HepG2 (cell line): ENCODE results near the gene PIP5KL1. TPM values are rescaled to one million over a fixed set of nuclear protein-coding genes. Genes with fewer than 3 reads are reported as not detected.

ENCODE experiments used
- EP300 ChIP-seq, 3 experiments: sonication (generic) in 1 of 3; formaldehyde crosslinking in 1 of 3; IDR thresholded peaks; 2 replicates each; pipeline versions ENCODE4 v1.5.1 to v1.6.1; 2011 to 2020; ENCODE audit warnings: low read depth in 2 of 3, low read length in 2 of 3, borderline replicate concordance in 1 of 3, improper control_type of control experiment in 1 of 3, mild to moderate bottlenecking in 1 of 3, missing genetic modification reagents in 1 of 3, moderate library complexity in 1 of 3
- FOXA3 ChIP-seq: IDR thresholded peaks from 2 replicates; pipeline ENCODE4 v1.6.1; 2016; ENCODE audit warnings: missing genetic modification reagents, missing compliant biosample characterization
- GATA4 ChIP-seq: sonication (generic); IDR thresholded peaks from 2 replicates; pipeline ENCODE4 v1.6.1; 2016; ENCODE audit warnings: antibody characterized with exemption, low read depth, borderline replicate concordance
- HNF4G ChIP-seq, 2 experiments: sonication (generic) in 1 of 2; formaldehyde crosslinking in 1 of 2; IDR thresholded peaks; 2 replicates each; pipeline versions ENCODE4 v1.4.0 to v1.6.1; 2011 to 2020; ENCODE audit warnings: borderline replicate concordance in 2 of 2, low read depth in 2 of 2, mild to moderate bottlenecking in 2 of 2, low read length in 1 of 2, missing genetic modification reagents in 1 of 2, moderate library complexity in 1 of 2
- KLF16 ChIP-seq, 2 experiments: sonication (generic) in 1 of 2; formaldehyde crosslinking in 1 of 2; IDR thresholded peaks; 2 replicates each; pipeline versions ENCODE4 v1.6.1 to v1.8.0; 2016 to 2023; ENCODE audit warnings: missing genetic modification reagents in 2 of 2, missing compliant biosample characterization in 1 of 2
- MLX ChIP-seq: IDR thresholded peaks from 2 replicates; pipeline ENCODE4 v1.6.1; 2016
- MXI1 ChIP-seq: IDR thresholded peaks from 3 replicates; pipeline ENCODE4 v1.6.1; 2012; ENCODE audit warnings: low read depth, low read length, inconsistent platforms, borderline replicate concordance
- NONO ChIP-seq, 2 experiments: fragments of 450-650 bp in 1 of 2; sonication (generic) in 1 of 2; formaldehyde crosslinking in 1 of 2; IDR thresholded peaks in 1 of 2; conservative IDR thresholded peaks in 1 of 2; 2 replicates each; pipeline versions ENCODE4 v1.6.1 to v1.8.0; 2017 to 2022; ENCODE audit warnings: mild to moderate bottlenecking in 1 of 2, missing genetic modification reagents in 1 of 2, moderate library complexity in 1 of 2
- PHF8 ChIP-seq: sonication (generic); formaldehyde crosslinking; IDR thresholded peaks from 2 replicates; pipeline ENCODE4 v1.5.0; 2020; ENCODE audit warnings: missing genetic modification reagents
- SATB2 ChIP-seq: sonication (generic); formaldehyde crosslinking; IDR thresholded peaks from 2 replicates; pipeline ENCODE4 v1.5.0; 2020; ENCODE audit warnings: missing genetic modification reagents
- SMAD3 ChIP-seq: sonication (generic); formaldehyde crosslinking; IDR thresholded peaks from 2 replicates; pipeline ENCODE4 v1.4.0; 2020; ENCODE audit warnings: missing genetic modification reagents
- SP140L ChIP-seq: sonication (generic); formaldehyde crosslinking; IDR thresholded peaks from 2 replicates; pipeline ENCODE4 v1.4.0; 2020; ENCODE audit warnings: missing genetic modification reagents, borderline replicate concordance
- TCF12 ChIP-seq, 2 experiments: fragments of 450-650 bp in 1 of 2; sonication (generic) in 1 of 2; formaldehyde crosslinking in 1 of 2; IDR thresholded peaks; 2 replicates each; pipeline versions ENCODE4 v1.6.1 to v1.8.0; 2017 to 2022; ENCODE audit warnings: antibody characterized with exemption in 1 of 2, mild to moderate bottlenecking in 1 of 2, missing genetic modification reagents in 1 of 2, moderate library complexity in 1 of 2
- ZFP36L1 ChIP-seq: sonication (generic); formaldehyde crosslinking; IDR thresholded peaks from 2 replicates; pipeline ENCODE4 v1.8.0; 2022; ENCODE audit warnings: mild to moderate bottlenecking, missing genetic modification reagents, moderate library complexity
- ZNF142 ChIP-seq: sonication (generic); formaldehyde crosslinking; IDR thresholded peaks from 2 replicates; pipeline ENCODE4 v1.4.0; 2020; ENCODE audit warnings: missing genetic modification reagents
- ZNF607 ChIP-seq: sonication (generic); formaldehyde crosslinking; IDR thresholded peaks from 2 replicates; pipeline ENCODE4 v1.5.1; 2020; ENCODE audit warnings: missing genetic modification reagents, mild to moderate bottlenecking, borderline replicate concordance
- polyA plus RNA-seq, 8 experiments: library from polyadenylated mRNA; depleted of rRNA in 3 of 8; stranded (reverse) in 7 of 8; unstranded in 1 of 8; fragments of >200 nt; fragmentation: Illumina TruSeq in 4 of 8; extraction: Trizol in 4 of 8; gene quantifications; 2 replicates each; pipeline versions ENCODE4 v1.2.1 to v1.2.3, GENCODE V29; 2011 to 2016; ENCODE audit warnings: low read depth in 4 of 8, missing spikeins in 1 of 8, mixed read lengths in 1 of 8; ENCODE audit not compliant: insufficient read depth in 1 of 8
- total RNA-seq, 5 experiments: library from RNA; depleted of rRNA; stranded (reverse); fragments of >200 nt; fragmentation: Illumina TruSeq; extraction: Trizol; gene quantifications; 2 replicates each; pipeline ENCODE4 v1.2.3, GENCODE V29; 2016; ENCODE audit warnings: low read depth in 1 of 5
- TF ChIP-seq, protein P1 (sequence below): sonication (generic); formaldehyde crosslinking; IDR thresholded peaks from 2 replicates; pipeline ENCODE4 v1.8.1; 2023; ENCODE audit warnings: mild to moderate bottlenecking, inconsistent platforms, moderate library complexity, missing genetic modification reagents, borderline replicate concordance
- TF ChIP-seq, protein P2 (sequence below): sonication (generic); formaldehyde crosslinking; IDR thresholded peaks from 2 replicates; pipeline ENCODE4 v1.4.0; 2020; ENCODE audit warnings: mild to moderate bottlenecking, missing genetic modification reagents

The PIP5KL1 gene
- total and polyA plus RNA-seq, 2 of the 13 experiments (the other 11 are each of a cell fraction or from before 2014, with no cell fraction given) = 0.20 to 0.49 TPM

DNA sequence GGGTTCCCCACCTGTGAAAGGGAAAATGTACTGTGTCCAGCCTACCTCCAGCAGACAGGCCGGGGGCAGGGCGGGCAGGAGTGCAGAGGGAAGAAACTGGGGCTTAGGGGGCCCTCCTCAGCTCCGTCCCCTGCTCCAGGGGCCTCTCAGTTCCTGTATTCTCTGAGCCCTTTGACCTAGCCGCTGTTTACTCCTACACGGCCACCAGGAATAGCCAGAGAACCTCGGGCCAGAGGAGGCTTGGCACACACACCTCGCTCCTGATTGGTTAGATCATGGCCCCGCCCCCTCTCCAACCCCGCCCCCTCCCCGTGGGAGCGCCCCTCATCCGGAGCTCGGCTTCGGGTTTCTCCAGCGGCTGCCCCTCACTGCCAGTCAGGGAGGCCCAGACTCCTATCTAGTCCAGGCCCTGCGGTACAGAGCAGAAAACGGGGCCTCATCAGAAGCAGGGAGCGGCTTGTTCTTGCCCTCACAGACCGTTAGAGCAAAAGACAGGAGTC, 33.3 kb downstream of the PIP5KL1 start (continued):
- TF ChIP-seq SATB2 (CRISPR knock-in tag) (no peak), HNF4G (IDR thresholded peaks at IDR 0.05; ENCODE audit: borderline replicate concordance, low read depth, low read length) (peak; percentile 80), HNF4G (CRISPR knock-in tag; IDR thresholded peaks at IDR 0.05; ENCODE audit: borderline replicate concordance, low read depth) (no peak), MXI1 (peak; percentile 55; the same call in 1 of the 3 replicates), KLF16 (CRISPR knock-in tag; IDR thresholded peaks at IDR 0.05) (no peak; a peak in 1 of 4 replicates), ZNF607 (CRISPR knock-in tag) (no peak), SP140L (CRISPR knock-in tag) (no peak), ZFP36L1 (CRISPR knock-in tag) (0 out of 2 replicates have a peak, but pooled peaks have one; percentile 35), FOXA3 (CRISPR knock-in tag) (peak; percentile 87), SMAD3 (peak; percentile 86; the same call in 1 of the 2 replicates), EP300 (IDR thresholded peaks at IDR 0.05; ENCODE audit: low read depth in 2 of 2, low read length in 2 of 2) (peak in 1 of 2 experiments; percentile 79; a peak in 2 of 4 replicates), EP300 (CRISPR knock-in tag; IDR thresholded peaks at IDR 0.05; ENCODE audit: borderline replicate concordance) (peak; percentile 62; the same call in 1 of the 2 replicates), PHF8 (CRISPR knock-in tag) (peak; percentile 23; the same call in 1 of the 2 replicates), MLX (0 out of 2 replicates have a peak, but pooled peaks have one; percentile 43), NONO (IDR thresholded peaks at IDR 0.05) (no peak), NONO (CRISPR knock-in tag; conservative IDR thresholded peaks at IDR 0.05) (no peak), TCF12 (IDR thresholded peaks at IDR 0.05) (no peak), TCF12 (CRISPR knock-in tag; IDR thresholded peaks at IDR 0.05) (0 out of 2 replicates have a peak, but pooled peaks have one; percentile 42), GATA4 (0 out of 2 replicates have a peak, but pooled peaks have one; percentile 34), ZNF142 (CRISPR knock-in tag) (no peak)
- TF ChIP-seq, protein P1, sequence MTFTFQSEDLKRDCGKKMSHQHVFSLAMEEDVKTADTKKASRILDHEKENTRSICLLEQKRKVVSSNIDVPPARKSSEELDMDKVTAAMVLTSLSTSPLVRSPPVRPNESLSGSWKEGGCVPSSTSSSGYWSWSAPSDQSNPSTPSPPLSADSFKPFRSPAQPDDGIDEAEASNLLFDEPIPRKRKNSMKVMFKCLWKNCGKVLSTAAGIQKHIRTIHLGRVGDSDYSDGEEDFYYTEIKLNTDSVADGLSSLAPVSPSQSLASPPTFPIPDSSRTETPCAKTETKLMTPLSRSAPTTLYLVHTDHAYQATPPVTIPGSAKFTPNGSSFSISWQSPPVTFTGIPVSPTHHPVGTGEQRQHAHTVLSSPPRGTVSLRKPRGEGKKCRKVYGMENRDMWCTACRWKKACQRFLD = no peak
- TF ChIP-seq, protein P2, sequence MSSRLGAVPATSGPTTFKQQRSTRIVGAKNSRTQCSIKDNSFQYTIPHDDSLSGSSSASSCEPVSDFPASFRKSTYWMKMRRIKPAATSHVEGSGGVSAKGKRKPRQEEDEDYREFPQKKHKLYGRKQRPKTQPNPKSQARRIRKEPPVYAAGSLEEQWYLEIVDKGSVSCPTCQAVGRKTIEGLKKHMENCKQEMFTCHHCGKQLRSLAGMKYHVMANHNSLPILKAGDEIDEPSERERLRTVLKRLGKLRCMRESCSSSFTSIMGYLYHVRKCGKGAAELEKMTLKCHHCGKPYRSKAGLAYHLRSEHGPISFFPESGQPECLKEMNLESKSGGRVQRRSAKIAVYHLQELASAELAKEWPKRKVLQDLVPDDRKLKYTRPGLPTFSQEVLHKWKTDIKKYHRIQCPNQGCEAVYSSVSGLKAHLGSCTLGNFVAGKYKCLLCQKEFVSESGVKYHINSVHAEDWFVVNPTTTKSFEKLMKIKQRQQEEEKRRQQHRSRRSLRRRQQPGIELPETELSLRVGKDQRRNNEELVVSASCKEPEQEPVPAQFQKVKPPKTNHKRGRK (CRISPR knock-in tag) = no peak
